Ecto neural progenitor cell (in vitro differentiated cells): ENCODE results near the gene CCDC106.

Source experiments
- DNase-seq: peaks from one replicate; pipeline ENCODE4 v3.0.0-alpha.2; 2018; ENCODE audit warnings: low spot score

Gene CCDC106

DNA sequence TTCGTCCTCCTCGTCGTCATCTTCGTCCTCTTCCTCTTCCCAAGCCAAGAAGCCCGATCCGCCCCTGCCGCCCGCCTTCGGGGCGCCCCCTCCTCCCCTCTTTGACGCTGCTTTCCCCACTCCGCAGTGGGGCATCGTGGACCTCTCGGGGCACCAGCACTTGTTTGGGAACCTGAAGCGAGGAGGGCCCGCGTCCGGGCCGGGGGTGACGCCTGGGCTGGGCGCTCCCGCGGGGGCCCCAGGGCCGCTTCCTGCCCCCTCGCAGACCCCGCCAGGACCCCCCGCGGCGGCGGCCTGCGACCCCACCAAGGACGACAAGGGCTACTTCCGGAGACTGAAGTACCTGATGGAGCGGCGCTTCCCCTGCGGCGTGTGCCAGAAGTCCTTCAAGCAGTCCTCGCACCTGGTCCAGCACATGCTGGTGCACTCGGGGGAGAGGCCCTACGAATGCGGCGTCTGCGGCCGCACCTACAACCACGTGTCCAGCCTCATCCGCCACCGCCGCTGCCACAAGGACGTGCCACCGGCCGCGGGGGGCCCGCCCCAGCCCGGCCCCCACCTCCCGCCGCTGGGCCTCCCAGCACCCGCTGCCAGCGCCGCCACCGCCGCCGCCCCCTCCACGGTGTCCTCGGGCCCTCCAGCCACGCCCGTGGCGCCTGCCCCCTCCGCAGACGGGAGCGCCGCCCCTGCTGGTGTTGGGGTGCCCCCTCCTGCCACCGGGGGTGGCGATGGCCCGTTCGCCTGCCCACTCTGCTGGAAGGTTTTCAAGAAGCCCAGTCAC, 33.9 kb upstream of the CCDC106 start:
- no peak for DNase-seq

DNA sequence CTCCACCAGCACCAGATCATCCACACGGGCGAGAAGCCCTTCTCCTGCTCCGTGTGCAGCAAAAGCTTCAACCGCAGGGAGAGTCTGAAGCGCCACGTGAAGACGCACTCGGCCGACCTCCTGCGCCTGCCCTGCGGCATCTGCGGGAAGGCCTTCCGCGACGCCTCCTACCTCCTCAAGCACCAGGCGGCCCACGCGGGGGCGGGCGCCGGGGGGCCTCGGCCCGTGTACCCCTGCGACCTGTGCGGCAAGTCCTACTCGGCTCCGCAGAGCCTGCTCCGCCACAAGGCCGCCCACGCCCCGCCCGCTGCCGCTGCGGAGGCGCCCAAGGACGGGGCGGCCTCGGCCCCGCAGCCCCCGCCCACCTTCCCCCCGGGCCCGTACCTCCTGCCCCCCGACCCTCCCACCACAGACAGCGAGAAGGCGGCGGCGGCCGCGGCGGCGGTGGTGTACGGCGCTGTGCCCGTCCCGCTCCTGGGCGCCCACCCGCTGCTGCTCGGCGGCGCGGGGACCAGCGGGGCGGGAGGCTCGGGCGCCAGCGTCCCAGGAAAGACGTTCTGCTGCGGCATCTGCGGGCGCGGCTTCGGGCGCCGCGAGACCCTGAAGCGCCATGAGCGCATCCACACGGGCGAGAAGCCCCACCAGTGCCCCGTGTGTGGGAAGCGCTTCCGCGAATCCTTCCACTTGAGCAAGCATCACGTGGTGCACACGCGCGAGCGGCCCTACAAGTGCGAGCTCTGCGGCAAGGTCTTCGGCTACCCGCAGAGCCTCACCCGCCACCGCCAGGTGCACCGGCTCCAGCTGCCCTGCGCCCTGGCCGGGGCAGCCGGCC, 33.1 kb upstream of the CCDC106 start:
- no peak for DNase-seq

DNA sequence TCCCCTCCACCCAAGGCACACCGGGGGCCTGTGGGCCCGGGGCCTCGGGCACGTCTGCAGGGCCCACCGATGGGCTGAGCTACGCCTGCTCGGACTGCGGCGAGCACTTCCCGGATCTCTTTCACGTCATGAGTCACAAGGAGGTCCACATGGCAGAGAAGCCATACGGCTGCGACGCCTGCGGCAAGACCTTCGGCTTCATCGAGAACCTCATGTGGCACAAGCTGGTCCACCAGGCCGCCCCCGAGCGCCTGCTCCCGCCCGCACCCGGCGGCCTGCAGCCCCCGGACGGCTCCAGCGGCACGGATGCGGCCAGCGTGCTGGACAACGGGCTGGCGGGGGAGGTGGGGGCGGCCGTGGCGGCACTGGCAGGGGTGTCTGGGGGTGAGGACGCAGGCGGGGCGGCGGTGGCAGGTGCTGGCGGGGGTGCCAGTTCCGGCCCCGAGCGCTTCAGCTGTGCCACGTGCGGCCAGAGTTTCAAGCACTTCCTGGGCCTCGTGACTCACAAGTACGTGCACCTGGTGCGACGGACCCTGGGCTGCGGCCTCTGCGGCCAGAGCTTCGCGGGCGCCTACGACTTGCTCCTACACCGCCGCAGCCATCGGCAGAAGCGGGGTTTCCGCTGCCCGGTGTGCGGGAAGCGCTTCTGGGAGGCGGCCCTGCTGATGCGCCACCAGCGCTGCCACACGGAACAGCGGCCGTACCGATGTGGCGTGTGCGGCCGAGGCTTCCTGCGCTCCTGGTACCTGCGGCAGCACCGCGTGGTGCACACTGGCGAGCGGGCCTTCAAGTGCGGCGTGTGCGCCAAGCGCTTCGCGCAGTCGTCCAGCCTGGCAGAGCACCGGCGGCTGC, 32.2 kb upstream of the CCDC106 start:
- DNase-seq: no peak

- no peak for DNase-seq
Observed at GRCh38 chr19:55616395-55616875, 31.6 kb upstream of the CCDC106 start.

- DNase-seq: no peak
Observed at GRCh38 chr19:55617426-55617825, 30.6 kb upstream of the CCDC106 start.

- DNase-seq: no peak
Observed at GRCh38 chr19:55618426-55618825, 29.6 kb upstream of the CCDC106 start.

- DNase-seq: no peak
Observed at GRCh38 chr19:55619286-55619685, 28.7 kb upstream of the CCDC106 start.

DNA sequence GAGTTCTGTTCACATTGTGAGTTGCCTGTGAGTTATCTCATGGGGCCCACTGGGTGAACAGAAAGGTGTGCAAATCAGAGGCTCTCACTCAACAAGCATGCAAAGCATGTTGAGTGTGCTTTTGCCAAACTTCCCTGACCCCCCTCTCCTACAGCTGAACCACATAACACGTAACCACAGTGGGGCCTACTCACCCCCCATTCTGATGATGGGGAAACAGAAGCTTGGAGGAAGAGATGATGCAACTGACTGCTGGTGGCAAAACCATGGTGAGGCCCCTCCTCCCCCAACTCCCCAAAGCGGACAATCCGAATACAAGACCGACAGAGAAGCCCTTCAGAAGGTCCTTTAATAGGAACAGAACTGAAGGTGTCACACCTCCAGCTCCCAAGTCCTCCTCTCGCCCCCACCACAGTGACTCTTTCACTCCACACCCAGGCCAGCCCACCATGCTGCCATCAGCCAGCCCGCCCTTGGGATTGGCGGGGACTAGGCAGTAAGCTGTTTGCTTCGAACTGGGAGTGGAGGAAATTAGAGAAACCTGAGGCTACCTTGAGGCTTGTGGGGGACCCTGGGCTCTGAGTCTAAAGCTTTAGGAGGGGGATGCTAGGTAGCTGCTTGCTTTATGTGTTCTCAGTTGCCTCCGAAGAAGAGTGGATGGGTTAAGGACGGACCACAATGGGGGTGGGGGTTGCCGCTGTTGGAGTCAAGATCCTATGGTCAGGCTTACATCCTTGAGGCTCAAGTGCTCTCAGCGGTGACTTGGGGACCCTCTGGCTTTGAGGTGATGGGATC, 27.4 kb upstream of the CCDC106 start:
- no peak for DNase-seq

- DNase-seq: no peak
Observed at GRCh38 chr19:55621205-55621672, 26.8 kb upstream of the CCDC106 start.

GRCh38 chr19:55621673-55622231, 26.3 kb upstream of the CCDC106 start:
- no peak for DNase-seq

- no peak for DNase-seq
Observed at GRCh38 chr19:55622242-55622969, 25.6 kb upstream of the CCDC106 start.

GRCh38 chr19:55623130-55623529, 24.9 kb upstream of the CCDC106 start:
- no peak for DNase-seq

- DNase-seq: no peak
Observed at GRCh38 chr19:55623561-55623960, 24.5 kb upstream of the CCDC106 start.

- peak; percentile 98 for DNase-seq
Observed at GRCh38 chr19:55624109-55625003, 23.7 kb upstream of the CCDC106 start, which contains the start of gene ZNF784. Gene ZNF784 (minus strand): TSS chr19:55624566. CDS start chr19:55624561, 5 bp downstream.

GRCh38 chr19:55625004-55625326, 23.0 kb upstream of the CCDC106 start:
- DNase-seq: no peak

GRCh38 chr19:55626350-55626749, 21.7 kb upstream of the CCDC106 start:
- DNase-seq: no peak

- peak; percentile 86 for DNase-seq
Observed at GRCh38 chr19:55632463-55632834, 15.6 kb upstream of the CCDC106 start.

DNA sequence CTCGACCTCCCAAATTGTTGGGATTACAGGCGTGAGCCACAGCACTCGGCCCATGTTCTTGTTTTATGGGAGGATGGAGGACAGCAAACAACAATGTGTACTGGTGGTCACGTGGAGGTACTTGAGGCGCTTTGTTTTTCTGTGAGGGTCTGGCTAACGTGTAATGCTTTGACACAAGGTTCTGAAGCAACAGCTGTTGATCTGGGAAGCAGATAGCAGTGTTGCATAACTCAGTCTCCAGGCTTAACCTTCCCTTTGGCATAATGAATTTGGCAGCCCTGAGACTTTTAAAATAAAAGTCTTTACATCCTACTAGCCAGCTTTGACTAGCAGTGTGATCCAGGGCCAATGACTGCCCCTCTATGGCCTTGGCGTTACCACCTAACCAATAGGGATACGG, 14.2 kb upstream of the CCDC106 start:
- no peak for DNase-seq

DNA sequence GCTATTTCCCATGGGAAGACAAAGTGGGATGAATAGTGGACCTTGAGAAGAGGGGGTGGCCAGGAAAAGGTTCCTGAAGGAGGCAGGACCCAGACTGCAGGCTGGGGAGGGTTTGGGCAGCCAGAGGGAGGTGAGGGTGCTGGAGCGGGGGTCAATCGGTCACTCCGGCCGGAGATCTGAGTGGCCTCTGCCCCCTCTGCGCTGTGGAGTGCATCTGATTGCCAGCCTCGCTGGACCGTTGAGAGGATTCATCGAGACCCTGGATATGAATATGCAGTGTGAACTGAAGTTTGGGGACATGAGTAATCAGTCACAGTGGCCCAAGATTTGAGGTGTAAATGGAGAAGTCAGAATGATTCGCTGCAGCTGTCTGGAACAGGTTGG, 12.7 kb upstream of the CCDC106 start:
- DNase-seq: no peak
